ENCODE measurements around the gene SLC25A3. TPM values are rescaled to one million over a fixed set of nuclear protein-coding genes. Genes with fewer than 3 reads are reported as not detected.
"Not testable (repeated sequence)": the region's sequence is repeated elsewhere in the genome, so short reads cannot be mapped to it uniquely, and the experiment has no call there.

SLC25A3 gene
- total RNA-seq, 1 donor from 2014 or later = 441 TPM

GRCh38 chr12:98594050-98594835, 757 bp downstream of the SLC25A3 start:
- intact Hi-C loops (cut with micrococcal nuclease) = no loop called here

DNA sequence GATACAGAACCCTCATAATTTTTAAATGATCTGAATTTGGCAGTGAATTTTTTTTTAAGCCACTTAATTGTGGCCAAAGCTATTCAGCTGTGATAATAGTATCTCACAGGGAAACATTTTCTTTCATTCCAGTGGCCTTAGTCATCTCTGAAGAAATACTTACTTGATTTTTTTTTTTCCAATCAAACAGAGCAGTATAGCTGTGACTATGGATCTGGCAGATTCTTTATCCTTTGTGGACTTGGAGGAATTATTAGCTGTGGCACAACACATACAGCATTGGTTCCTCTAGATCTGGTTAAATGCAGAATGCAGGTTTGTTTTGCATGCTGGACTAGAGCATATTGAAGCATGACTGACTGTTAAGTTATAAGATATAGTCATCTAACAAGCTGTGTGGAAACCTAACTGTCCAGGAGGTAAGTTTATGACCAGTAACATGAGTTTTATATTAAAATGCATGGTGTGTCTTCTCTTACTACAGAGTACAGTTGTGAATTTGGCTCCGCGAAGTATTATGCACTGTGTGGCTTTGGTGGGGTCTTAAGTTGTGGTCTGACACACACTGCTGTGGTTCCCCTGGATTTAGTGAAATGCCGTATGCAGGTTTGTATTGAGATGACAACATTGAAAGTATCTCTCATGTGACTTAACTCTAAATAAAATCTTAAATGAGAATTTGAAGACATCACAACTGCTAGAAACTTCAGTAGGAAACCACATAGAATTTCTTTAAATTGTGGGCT, 1.9 kb downstream of the SLC25A3 start:
- intact Hi-C loops (cut with micrococcal nuclease) = no loop called here

DNA sequence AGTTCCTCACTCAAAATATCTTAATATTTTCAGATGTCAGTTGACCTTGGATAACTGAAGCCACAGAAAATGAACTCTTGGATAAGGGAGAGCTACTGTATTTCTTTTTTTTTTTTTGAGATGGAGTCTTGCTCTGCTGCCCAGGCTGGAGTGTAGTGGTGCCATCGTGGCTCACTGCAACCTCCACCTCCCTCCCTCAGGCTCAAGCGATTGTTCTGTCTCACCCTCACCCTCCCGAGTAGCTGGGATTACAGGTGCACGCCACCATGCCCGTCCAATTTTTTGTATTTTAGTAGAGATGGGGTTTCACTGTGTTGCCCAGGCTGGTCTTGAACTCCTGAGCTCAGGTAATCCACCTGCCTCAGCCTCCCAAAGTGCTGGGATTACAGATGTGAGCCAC, 3.8 kb downstream of the SLC25A3 start:
- intact Hi-C loops (cut with micrococcal nuclease) = not testable (repeated sequence)

- intact Hi-C loops (cut with micrococcal nuclease) = no loop called here
Measured at GRCh38 chr12:98601924-98602323, 8.4 kb downstream of the SLC25A3 start.

DNA sequence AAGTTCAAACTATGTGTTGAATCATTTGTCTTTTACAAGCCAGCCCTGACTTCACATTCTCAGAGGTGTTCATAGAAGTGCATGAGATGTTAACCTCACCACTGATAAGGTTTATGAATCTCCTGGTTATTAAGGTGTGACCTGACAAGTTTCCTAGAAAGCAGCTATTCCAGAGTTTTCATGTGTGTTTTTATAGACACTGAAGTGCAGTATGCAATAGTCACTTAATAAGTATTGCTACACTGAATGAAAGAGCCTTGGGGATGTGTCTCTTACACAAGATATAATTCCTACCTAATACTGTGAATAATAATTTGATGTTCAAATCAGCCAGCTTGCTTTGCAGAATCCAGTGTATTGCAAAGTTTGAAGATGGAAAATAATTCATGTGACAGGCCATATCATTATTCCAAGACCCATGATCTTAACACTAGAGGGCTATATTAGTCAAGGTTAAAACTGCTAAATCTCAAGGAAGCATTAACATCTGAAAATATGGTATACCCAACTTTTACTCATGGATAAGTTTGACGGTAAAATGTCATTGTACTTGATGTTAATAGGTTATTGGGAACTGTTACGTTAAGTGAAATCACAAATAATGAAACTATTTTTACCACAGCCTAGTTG, 13.0 kb downstream of the SLC25A3 start:
- intact Hi-C loops (cut with micrococcal nuclease) = no loop called here

DNA sequence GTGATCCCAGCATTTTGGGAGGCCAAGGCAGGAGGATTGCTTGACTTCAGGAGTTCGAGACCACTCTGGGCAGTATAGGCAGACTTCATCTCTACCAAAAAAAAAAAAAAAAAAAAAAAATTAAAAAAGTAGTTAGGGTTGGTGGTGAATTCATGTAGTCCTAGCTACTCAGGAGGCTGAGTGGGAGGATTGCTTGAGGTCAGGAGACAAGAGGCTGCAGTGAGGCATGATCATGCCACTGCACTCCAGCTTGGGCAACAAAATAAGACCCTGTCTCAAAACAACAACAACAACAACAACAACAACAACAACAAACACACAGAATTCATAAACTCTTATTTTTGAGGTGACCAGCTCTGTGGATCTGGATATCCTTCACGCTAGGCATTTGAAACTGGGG, 17.1 kb downstream of the SLC25A3 start:
- intact Hi-C loops (cut with micrococcal nuclease) = no loop called here

- intact Hi-C loops (cut with micrococcal nuclease) = no loop called here
Measured at GRCh38 chr12:98612696-98613334, 19.3 kb downstream of the SLC25A3 start.

DNA sequence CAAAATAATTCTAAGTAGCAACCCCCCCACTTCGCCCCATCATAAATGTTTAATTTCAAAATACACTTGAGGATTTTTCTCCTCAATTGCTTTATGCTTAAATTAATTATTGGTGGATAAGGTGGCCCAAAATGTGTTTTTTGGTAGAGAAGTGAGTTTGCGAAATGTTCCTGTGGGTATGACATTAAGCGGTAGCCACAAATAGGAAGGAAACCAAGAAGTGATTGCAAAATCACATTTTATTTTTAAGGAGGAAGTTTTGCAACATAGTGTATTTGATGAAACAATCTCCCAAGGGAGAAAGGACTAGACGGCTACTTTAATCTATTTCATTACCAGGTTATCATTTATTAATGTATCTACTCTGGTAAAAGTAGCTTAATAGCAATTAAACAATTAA, 25.5 kb downstream of the SLC25A3 start:
- intact Hi-C loops (cut with micrococcal nuclease) = no loop called here

DNA sequence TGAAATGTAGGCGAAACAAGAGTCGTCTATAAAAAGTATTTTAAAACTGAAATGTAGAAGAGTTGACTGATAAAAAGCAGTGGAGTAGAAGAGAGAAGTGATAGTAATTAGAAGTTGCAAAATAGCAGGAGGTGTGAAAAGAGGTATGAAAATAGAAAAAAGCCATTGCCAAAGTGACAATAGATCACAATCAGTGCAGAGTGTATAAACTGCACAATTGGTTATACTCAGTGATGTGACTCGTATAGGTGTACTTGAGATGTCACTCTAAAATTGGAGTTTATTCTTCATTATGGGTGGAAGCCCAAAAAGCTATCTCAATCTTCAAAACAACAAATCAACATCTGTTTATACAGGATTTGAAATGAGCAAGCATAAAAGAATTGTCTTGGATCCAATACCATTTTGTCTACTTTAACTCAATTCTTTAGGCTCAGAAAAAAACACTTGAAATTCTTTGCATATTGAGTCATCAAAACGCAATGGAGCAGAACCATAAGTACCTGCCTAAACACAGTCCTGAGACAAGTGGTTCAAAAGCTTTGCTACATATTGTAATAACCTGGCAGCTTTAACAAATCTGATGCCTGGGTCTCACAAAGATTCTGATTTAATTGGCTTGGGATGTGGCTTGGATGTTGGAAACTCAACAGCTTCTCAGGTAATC, 42.3 kb downstream of the SLC25A3 start:
- intact Hi-C loops (cut with micrococcal nuclease) = no loop called here

DNA sequence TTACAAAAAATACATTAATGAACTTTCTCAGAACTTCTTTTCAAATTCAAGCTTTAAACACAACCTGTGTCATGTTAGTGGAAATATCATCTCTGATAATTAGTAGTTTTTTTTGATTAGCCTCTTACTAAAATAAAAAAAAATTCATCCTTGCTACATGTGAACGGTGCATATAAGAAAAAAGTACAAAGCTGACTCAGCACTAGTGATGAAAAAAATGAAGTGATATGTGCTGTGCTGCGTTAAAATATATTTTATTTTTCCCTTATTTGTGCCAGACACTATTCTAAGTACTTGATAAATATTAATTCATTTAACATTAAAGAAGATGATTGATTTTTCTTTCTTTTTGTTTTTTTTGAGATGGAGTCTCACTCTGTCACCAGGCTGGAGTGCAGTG, 43.6 kb downstream of the SLC25A3 start:
- intact Hi-C loops (cut with micrococcal nuclease) = no loop called here

GRCh38 chr12:98638009-98638408, 44.5 kb downstream of the SLC25A3 start:
- intact Hi-C loops (cut with micrococcal nuclease) = no loop called here

GRCh38 chr12:98639491-98639890, 46.0 kb downstream of the SLC25A3 start:
- intact Hi-C loops (cut with micrococcal nuclease) = no loop called here

DNA sequence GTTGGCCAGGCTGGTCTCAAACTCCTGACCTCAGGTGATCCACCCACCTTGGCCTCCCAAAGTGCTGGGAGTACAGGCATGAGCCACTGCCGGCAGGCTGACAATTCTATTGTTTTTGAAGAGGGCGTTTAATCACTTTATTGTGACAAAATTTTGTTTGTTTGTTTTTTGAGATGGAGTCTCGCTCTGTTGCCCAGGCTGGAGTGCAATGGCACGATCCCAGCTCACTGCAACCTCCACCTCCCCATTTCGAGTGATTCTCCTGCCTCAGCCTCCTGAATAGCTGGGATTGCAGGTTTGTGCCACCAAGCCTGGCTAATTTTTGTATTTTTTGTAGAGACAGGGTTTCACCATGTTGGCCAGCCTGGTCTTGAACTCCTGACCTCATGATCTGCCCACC, 49.3 kb downstream of the SLC25A3 start:
- intact Hi-C loops (cut with micrococcal nuclease) = not testable (repeated sequence)

- intact Hi-C loops (cut with micrococcal nuclease) = no loop called here
Measured at GRCh38 chr12:98644433-98644711, 50.9 kb downstream of the SLC25A3 start.

DNA sequence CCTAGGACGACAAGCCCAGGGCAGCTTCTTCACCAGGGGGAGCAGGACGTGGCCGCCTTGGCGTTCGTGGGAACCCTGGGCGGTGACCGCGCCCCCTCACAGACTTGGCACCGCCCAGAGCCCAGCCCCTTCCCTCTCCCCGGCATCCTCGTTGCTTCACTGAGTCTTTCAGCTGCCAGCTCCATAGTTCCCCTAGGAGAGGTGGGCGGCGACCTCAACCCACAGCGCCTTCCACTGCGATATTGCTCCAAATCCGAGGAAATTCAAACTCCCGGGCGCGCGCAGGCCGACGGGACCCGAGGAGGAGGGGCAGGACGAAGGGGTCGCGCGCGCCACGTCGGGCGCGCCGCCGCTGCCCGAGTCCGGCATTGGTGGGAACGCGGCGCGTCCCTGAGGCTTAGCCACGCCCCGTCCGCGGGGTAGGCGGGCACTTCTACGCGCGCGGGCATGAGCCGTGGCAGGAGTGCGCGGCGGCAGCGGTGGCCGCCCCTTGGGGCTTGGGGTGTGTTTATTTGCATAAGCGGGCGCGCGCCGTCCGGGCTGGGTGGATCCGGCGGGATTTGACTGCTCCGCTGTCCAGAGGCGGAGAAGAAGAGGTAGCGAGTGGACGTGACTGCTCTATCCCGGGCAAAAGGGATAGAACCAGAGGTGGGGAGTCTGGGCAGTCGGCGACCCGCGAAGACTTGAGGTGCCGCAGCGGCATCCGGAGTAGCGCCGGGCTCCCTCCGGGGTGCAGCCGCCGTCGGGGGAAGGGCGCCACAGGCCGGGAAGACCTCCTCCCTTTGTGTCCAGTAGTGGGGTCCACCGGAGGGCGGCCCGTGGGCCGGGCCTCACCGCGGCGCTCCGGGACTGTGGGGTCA, 51.5 kb downstream of the SLC25A3 start, which contains the start of the genes APAF1 and IKBIP:
Gene APAF1 (plus strand): TSS at position 579 of the 860 bp plus-strand sequence. CDS start 3,070 bp downstream, outside the sequence.
Gene IKBIP (minus strand): TSS at position 77 of the 860 bp plus-strand sequence. CDS start 87 bp downstream, outside the sequence.
- intact Hi-C loops (cut with micrococcal nuclease) = loop anchor here (1.0 kb wide), 4 partner anchors 9 to 142 kb away; partner anchors contain the start of genes SLC25A3 and TMPO

DNA sequence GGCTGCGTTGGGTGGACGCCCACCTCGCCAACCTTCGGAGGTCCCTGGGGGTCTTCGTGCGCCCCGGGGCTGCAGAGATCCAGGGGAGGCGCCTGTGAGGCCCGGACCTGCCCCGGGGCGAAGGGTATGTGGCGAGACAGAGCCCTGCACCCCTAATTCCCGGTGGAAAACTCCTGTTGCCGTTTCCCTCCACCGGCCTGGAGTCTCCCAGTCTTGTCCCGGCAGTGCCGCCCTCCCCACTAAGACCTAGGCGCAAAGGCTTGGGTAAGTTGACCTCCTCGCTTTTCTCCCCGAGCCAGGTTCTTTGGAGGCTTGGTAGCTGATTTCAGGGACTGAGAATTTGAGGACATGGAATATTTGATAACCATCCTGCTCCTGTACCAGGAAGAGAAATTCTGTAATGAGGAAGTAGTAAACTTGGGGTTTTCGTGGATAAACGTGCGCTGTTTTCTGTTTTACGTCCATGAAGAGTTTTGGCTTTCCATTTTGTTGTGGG, 52.1 kb downstream of the SLC25A3 start:
- intact Hi-C loops (cut with micrococcal nuclease) = loop anchor here (1.0 kb wide), 4 partner anchors 9 to 142 kb away; partner anchors contain the start of genes SLC25A3 and TMPO

- intact Hi-C loops (cut with micrococcal nuclease) = no loop called here
Measured at GRCh38 chr12:98646294-98647090, 53.0 kb downstream of the SLC25A3 start.

DNA sequence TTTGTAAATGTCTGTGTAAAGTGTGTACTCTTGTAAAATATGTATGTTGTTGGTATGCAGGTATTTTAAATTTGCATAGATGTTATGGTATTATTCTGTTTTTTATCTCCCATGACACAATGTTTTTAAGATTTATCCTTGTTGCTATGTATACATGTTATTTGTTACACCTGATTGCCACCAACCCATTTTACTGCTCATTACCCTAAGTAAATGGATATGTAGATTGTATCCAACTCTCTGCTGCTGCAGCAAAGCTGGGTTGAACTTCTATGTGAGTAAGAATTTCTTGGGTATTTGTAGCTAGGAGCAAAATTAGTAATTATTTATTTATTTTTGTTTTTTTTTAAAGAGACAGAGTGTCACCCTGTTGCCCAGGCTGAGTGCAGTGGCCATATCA, 57.8 kb downstream of the SLC25A3 start:
- intact Hi-C loops (cut with micrococcal nuclease) = no loop called here

Data from T-helper 2 cell treated with Interferon-gamma antibody and Interleukin-4, amounts not matched to agents 100 ng/mL and 5 ng/mL, for 36 hours (primary cell).